ENCODE data around the gene ABCC4. TPM values are rescaled to one million over a fixed set of nuclear protein-coding genes. Genes with fewer than 3 reads are reported as not detected.
A peak's percentile ranks its signal among the peaks of the same experiment; 100 is the strongest.

The ABCC4 gene
- total RNA-seq, 2 donors from 2014 or later, result 21.0 to 27.1 TPM

DNA sequence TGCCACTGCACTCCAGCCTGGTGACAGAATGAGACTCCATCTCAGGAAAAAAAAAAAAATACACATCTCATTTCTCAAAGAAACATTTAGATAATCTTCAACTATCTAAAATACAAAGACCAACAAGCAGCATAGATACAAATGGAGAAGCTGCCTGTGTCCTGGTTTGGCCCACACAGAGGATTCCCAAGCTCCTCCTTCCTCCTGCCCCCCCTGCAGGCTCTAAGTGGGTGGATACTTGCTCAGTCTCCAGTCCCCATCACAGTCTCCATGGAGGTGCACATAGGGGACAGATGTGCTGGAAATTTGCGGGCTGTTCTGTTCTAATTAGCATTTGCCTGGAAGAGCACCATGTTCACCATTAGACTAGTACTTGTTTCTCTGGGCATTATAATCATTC lies 59.9 kb downstream of the ABCC4 start:
- intact Hi-C loops (cut with DNase I, micrococcal nuclease), result no loop called here

DNA sequence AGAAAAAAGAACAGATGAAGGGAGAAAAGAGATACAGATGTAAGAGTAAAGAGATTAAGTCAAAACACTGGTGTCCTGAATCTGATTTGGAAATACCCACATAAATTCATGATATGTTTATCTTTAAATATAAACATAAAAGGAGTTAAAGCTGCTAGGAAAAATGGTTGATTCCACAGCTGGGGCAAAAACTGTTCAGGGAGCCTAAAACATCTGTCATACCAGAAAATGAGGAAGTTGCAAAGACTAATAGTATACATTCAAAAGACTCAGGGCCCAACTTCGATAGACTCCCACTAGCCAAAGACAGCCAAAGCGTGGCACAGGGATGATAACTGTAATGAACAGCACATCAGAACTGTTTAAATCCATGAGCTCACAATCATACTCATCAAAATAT lies 62.0 kb downstream of the ABCC4 start:
- intact Hi-C loops (cut with DNase I, micrococcal nuclease), result no loop called here
- ATAC-seq (no peak), DNase-seq (no peak)

More for the DNA sequence above, 59.9 kb downstream of the ABCC4 start:
- ATAC-seq (no peak), DNase-seq (peak in 1 of 2 donors; percentile 12)

DNA sequence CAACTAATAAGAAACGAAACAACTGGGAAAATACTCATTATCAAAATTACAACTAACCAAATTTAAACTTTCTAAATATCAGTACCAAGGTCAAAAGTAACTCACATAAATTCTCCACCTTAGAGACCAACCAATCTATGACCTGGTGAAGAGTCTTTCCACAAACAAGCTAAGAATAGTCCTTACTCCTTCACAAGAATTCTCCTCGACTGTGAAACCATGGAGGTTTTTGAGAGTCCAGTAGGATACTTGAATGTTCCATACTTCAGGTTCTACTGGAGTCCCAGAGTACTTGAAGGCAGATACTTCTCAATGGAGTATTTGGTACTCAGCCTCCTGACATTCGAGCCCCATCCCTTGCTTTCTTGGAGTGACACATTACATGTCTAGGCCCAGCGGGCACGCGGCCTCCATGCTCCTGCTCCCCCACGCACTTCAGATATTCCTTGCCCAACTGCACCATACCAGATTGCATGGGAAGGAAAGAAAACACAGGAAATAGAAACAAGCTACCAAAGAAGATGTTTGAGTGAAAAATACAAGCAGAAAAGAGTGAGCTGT lies 63.9 kb downstream of the ABCC4 start:
- intact Hi-C loops (cut with DNase I, micrococcal nuclease), result no loop called here
- DNase-seq (no peak), ATAC-seq (no peak)

DNA sequence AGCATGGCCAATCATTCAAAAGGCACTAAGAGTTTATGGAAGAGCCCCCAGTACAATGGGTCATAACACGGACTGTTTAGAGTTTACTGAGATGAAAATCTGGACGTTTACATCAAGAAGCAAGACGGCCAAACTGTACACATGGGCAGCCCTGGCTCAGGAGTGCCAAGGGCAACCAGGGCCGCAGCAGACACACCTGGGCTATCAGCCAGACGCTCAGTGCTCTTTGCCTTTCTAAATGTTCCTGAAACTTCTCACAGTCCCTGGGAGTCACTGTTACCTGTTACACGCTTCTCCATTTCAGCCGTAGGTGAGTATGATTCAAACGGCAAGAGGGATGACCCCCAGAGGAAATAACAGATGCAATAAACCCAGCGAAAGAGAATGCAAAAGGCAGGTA lies 64.5 kb downstream of the ABCC4 start:
- DNase-seq (no peak), ATAC-seq (no peak)
- intact Hi-C loops (cut with DNase I, micrococcal nuclease), result no loop called here

DNA sequence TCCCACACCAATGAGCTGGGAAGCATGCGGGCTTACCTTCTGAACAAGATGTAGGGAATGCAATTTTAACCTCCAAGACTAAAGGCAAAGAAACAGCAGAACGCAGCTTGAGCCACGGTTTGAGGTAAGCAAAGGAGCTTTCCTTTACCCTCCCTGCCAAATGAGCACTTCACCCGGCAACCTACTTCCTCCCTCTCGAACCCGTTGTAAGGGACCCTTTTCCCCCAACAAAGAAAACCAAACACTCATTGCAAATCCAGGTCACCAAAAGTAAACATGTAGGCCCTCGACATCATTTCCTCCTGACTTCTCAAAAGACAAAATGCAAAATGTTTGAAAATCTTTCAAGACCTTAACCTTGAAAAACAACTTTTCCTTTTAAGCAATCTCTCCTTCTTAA lies 65.3 kb downstream of the ABCC4 start:
- DNase-seq (no peak), ATAC-seq (no peak)
- intact Hi-C loops (cut with DNase I, micrococcal nuclease), result no loop called here

DNA sequence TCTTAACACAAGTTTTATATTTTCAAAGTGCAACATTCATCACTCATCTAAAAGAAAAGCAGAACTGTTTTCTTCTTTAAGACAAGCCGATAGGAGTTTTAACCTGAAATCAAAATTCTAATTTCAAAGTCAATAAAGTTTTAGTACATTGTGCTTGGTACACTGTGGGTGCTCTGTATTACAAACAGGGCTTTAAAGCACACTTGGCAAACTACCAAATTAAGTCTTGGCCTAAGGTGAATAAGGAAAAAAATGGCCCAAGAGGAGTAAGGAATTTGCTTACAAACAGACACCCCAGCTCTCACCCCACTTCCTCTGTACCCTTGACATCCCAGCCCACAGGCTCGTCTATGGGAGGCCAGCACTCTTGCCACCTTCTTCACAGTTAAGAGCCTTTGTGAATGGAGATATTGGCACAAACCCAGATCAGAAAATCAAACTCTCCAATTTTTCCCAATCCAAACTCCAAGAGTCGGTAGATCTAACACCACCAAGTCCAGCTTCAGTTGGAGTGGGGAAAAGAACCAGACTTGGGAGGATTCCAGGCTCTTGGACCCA lies 66.0 kb downstream of the ABCC4 start:
- ATAC-seq (peak; percentile 60), DNase-seq (no peak)
- intact Hi-C loops (cut with DNase I, micrococcal nuclease), result no loop called here

DNA sequence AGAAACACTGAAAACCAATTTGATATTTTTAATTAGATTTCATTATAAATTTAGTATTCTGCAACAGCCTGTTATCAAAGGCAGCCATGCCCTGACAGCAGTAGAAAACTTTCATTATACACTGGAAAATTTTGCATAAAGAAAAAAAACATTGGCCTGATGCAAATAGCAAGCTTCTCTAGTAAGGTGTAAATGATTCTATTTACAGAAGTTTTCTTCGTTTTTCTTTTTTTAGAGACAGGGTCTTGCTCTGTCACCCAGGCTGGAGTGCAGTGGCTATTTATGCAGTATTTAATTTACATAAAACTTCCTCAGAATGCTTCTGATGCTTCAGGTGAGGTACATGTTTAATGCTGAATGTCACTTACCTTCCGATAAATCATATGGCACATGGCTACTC lies 67.0 kb downstream of the ABCC4 start:
- intact Hi-C loops (cut with DNase I, micrococcal nuclease), result no loop called here
- DNase-seq (no peak), ATAC-seq (no peak)

DNA sequence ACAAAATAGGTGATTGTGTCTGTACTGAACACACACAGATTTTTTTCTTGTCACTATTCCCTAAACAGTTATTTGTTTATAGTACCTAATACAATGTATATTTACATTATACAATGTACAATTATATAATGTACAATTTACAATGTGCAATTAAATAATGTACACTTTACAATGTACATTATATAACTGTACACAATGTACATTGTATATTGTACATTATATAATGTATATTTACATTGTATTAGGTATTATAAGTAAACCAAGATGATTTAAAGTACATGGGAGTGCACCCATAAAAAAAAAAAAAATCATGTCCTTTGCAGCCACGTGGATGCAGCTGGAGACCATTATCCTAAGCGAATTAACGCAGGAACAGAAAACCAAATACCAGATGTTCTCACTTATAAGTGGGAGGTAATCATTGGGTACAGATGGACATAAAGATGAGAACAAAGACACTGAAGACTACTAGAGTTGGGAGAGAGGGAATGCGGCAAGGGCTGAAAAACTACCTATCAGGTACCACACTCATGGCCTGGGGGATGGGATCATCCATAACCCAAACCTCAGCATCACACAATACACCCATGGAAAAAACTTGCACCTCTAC lies 68.1 kb downstream of the ABCC4 start:
- no peak for DNase-seq

DNA sequence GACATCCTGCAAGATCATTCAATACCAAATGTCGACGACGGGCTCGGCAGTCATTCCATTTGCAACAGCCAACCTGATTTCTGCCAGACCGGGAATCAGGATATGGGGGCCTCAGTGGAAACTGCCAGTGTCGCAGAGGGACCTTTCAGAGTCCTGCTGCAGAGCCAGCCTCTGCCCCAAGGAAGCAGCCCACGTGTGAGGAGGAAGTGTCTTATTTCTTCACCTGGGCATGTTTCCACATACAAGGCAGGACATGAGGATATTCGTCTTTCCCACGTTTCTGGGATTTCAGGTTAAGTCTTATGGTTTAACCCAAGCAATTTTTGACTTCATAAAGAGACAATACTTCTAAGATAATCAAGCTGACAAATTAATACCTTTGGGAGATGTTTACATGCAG lies 69.9 kb downstream of the ABCC4 start:
- no peak for ATAC-seq
- intact Hi-C loops (cut with DNase I, micrococcal nuclease), result no loop called here
- DNase-seq, result no peak

More for the DNA sequence above, 68.1 kb downstream of the ABCC4 start:
- intact Hi-C loops (cut with DNase I, micrococcal nuclease), result no loop called here
- ATAC-seq, result no peak

DNA sequence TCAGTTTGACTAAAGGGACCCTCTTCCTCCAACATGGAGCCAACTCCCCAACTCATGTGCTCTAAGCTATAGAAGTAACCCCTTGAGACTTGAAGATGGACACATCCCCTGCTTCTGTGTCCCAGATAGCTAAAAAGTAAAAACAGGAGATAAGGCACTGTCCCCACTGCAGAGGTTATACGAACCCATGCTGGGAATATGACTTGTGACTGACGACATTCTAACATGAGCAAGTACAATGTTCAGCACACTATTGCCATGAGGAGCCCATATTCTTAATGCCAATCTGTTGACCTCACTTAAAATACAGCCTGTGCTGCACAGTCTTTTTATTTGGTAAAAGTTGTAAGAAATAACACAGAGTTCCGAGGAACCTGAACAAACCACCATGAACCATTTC lies 71.4 kb downstream of the ABCC4 start:
- ATAC-seq (no peak), DNase-seq (no peak)
- intact Hi-C loops (cut with DNase I, micrococcal nuclease), result no loop called here

DNA sequence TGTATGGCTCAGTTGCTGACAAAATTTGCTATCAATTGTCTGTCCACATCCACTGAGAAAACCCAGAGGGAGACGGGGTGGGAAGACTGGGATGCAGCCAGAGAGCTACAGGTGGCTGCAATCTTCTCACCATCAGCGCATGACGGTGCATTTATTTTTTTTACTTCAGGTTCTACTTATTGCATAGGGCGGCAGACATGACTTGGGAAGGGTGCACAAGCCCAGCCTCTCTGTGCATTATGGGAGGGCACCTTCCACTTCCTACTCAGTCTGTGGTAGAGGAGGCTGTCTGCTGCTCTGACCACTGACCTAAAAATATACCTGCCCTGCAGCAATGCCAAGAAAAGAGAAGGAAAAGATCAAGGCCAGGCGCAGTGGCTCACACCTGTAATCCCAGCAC lies 73.1 kb downstream of the ABCC4 start:
- DNase-seq (no peak), ATAC-seq (no peak)
- intact Hi-C loops (cut with DNase I, micrococcal nuclease), result no loop called here

DNA sequence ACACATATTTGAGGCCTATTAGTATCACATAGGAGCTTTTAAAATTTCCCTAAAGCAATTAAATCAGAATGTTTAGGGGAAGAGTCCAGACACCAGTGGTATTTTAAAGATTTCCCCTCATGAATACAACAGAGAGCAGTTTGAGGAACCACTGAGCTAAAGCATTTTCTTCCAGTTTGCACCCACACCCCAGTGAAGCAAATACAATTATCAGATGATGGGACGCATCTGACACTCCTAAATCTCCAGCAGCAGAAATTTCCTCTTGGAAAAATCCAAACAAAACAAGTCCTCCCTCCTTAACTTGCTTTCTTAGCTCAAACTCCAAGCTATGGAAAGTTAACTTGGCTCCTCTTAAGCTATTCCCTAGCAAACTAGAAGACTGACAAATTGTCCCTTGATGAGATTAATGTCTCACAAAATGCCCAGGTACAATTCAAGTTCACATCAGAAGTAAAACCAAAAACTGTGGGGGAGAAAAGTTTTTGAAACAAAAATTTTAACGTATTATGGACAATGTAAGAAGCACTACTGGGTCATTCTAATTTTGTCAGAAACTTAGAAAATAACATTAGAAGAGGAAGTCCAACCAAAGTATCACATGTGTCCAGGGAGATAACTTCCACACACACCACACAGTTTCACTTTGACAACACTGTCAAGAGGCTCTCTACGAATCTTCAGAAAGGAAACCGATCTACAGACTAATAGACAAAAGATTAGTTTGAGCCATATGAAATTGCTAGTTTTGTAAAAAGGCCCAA lies 74.1 kb downstream of the ABCC4 start:
- intact Hi-C loops (cut with DNase I, micrococcal nuclease), result no loop called here
- DNase-seq, result no peak
- ATAC-seq, result peak; percentile 25

DNA sequence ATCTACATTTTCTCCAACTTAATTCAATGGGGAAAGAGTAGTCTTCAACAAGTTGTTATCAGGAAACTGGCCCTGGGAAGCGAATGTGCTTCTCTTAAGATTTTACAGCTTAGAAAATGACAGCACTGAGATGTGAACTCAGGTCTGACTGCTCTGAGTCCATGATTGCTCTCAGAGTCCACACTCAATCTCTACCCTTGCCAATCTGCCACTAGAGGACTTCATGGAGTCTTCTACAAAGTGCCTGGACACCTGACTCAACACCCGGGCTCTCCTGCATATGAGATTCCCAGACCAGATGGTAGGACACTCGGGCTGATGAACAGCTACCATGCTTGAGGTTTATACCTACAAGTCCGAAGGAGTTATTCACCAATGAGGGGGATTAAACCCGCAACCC lies 74.8 kb downstream of the ABCC4 start:
- intact Hi-C loops (cut with DNase I, micrococcal nuclease), result no loop called here

DNA sequence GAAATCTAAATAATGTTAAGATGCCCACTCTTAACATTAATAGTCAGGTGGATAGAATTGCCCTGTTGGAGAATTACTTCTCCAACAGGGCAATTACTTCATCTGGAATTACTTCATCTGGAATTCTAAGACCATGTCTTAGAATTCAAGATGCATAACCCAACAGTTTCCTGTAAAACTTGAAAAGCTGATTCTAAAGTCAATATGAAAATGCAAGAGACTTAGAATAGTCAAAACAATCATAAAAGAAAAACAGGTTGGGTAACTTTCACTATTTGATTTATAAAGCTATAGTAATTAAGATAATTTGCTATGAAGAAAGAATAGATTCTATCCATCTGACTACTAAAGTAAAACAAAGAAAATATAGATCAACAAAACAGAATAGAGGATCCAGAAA lies 75.2 kb downstream of the ABCC4 start:
- intact Hi-C loops (cut with DNase I, micrococcal nuclease), result no loop called here
- ATAC-seq (peak; percentile 31), DNase-seq (no peak)

More for the DNA sequence above, 74.8 kb downstream of the ABCC4 start:
- DNase-seq (no peak), ATAC-seq (peak; percentile 63)

DNA sequence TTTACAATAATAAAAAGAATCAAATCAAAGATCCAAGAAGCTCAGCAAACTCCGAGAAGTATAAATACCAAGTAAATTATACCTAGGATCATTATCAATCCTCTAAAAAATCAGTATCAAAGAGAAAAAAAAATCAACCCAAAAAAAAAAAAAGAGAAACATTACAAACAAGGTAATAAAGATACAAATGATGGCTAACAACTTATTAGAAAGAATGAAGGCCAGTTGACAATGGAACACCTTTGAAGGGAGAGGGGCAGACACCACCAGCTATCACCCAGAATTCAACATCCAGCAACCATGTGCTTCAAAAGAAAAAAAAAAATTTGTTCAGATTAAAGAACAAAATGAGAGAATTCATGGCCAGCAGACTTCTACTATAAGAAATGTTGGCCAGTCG lies 77.2 kb downstream of the ABCC4 start:
- ATAC-seq, result no peak
- intact Hi-C loops (cut with DNase I, micrococcal nuclease), result no loop called here
- DNase-seq, result no peak

DNA sequence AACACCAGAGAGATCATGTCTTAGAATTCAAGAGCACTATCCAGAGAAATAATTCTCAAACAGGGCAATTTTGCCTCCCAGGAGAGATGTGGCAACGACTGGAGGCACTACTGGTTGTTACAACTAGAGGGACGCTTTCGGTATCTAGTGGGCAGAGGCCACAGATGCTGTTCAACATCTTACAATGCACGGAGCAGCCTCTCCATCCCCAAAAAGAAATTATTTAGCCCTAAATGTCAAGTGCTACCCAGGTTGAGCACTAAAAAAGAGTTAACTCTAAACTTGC lies 78.6 kb downstream of the ABCC4 start:
- ATAC-seq (no peak), DNase-seq (no peak)
- intact Hi-C loops (cut with DNase I, micrococcal nuclease), result no loop called here

DNA sequence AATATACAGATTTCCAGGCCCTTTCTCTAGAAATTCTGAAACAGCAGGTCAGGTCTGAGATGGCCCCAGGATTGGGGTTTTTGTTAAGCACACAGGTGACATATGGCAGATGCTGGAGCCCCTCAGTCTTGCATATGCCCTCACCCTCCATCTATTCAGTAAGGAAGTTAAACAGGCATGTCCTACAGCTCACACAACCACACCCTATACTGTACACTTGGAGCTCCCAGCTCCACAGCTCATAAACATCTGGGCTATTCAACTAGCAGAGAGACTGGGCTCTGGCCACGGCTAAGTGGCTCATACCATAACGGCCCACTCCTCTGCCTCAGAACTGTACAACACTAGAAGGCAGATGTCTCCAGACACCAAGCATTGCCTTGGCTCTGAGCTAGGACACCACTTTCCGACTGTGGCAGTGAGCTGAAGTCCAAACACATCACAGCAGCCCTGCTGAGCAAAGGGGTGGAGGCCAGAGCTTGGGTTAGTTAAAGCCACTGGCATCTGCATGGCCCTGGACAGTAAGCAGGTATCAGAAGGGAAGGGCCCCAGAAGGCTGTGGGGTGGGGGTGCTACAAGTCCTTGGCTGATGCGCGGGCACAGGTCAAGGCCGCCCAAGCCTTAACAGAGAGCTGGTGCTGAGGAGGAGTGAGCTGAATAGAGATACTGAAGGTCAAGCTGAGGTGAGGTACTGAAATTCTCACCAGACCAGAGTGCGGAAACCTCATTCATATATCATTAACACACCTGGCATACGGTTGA lies 79.1 kb downstream of the ABCC4 start:
- DNase-seq (peak in 1 of 2 donors; percentile 39), ATAC-seq (peak; percentile 95)
- intact Hi-C loops (cut with DNase I, micrococcal nuclease), result no loop called here

DNA sequence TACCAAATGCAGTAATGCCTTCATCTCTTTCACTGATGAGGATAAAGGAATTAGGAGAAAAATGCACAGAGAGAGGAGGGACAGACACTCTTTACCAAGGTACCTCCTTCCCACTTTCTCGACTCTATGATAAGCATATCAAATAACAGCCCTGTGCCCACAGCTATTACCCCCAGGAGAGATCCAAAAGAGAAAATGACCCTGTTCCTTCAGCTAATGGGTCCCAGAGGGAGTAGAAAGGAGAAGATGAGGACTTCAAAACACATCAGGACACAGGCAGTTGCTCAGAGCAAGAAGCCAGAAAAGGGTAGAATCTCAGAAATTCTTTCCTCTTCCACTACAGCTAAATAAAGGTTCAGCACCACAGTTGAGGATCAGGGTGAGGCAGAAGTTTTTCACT lies 80.6 kb downstream of the ABCC4 start:
- DNase-seq, result no peak

DNA sequence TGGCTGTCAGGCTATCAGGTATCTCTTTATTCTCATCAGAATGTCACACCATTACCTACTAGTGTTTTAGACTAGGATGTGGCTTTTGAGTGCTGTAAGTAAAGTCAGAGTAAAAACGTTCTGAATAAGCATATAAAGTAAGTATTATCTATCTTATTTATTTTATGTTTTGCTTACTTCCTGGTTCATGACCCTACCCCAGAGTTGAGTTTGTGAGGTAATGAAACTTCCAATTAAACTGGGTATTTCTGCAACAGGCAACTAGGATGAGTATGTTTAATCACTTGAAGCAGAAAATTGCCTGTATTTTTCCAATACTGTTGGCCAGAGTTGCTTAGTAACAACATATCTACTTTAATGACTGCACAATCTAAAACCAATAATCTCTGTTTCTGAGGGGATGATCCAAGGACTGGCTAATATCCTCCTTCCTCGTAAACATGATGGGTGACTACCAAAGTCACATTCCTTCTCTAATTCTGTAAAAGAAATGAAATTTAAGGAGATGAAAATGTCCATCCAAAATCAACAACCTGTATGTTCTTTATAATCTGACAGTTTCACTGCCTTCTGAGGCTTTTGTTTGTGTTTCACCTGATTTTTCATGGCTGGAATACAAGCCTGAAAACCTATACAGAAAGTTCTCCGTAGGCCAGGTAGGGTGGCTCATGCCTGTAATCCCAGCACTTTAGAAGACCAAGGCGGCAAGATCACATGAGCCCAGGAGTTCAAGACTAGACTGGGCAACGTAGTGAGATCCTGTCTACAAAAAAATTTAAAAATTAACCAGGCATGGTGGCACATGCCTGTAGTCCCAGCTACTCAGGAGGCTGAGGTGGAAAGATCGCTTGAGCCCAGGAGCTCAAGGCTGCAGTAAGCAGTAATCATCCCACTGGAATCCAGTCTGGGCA lies 83.1 kb downstream of the ABCC4 start:
- no peak for ATAC-seq
- no peak for DNase-seq
- intact Hi-C loops (cut with DNase I, micrococcal nuclease), result no loop called here

More for the DNA sequence above, 80.6 kb downstream of the ABCC4 start:
- ATAC-seq, result no peak
- intact Hi-C loops (cut with DNase I, micrococcal nuclease), result no loop called here

Data from left colon (tissue), 2 donors.